ENCODE data around the gene METTL21A. TPM values are rescaled to one million over a fixed set of nuclear protein-coding genes. Genes with fewer than 3 reads are reported as not detected.

METTL21A gene
- total and polyA plus RNA-seq, 10 donors: 18.8 to 43.6 (median 25.0) TPM

DNA sequence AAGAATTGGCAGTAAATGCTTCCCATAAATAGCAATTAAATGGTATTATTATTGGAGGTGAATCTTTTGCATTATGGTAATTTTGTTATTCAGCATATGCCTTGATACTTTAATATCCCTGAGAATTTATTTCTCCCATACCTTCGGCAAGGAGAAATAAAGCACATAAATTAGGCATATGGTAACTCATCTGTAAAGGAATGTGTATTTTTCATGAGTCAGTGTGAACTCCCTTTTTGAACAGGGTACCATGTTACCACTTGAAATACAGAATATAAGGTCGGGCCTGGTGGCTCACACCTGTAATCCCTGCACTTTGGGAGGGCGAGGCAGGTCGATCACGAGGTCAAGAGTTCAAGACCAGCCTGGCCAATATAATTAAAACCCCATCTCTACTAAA, 18.4 kb downstream of the METTL21A start:
- no peaks in the 10 kb centered on the region for H3K9me3 ChIP-seq
- H3K4me3 ChIP-seq: no peak overlapping the region
- no peak overlapping the region for H3K27ac ChIP-seq
- intact Hi-C loops (cut with DNase I; ENCODE audit: low total_unique reads): loop anchor here (10.0 kb wide), 1 partner anchor 72 kb away; no protein-coding TSS in a partner anchor
- 94 to 99% (median 96%) methylated on average over 5 of the region's 5 CpGs for WGBS, 5 donors
- peaks cover 0 to 12% (median 0%) of the 10 kb centered on the region in 6 donors for H3K36me3 ChIP-seq
- no peaks in the 10 kb centered on the region for H3K27me3 ChIP-seq (replicated peaks in 1 of 7)
- no peak for DNase-seq
- TF ChIP-seq POLR2A (IDR thresholded peaks at IDR 0.05) (no peak), POLR2AphosphoS5 (IDR thresholded peaks at IDR 0.05) (no peak)
- H3K4me1 ChIP-seq: peaks cover 0 to 5% (median 0%) of the 10 kb centered on the region in 6 donors

DNA sequence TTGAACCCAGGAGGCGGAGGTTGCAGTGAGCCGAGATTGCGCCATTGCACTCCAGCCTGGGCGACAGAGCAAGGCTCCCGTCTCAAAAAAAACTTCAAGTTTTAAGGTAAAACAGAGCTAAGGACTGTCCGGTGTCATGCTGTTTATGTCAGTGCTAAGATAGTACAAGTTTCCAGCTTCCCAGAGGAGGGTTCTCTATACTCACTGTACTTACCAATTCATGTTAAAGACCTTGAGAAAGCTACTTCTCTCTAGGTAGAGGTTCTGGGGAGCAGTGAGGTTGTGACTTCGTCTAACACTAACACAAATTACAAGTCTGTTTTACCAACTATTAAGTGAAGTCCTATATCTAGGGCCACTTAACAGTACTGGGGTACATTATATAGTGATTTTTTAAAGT, 18.8 kb downstream of the METTL21A start:
- intact Hi-C loops (cut with DNase I; ENCODE audit: low total_unique reads): loop anchor here (10.0 kb wide), 1 partner anchor 72 kb away; no protein-coding TSS in a partner anchor
- no peak overlapping the region for H3K4me3 ChIP-seq
- no peak for DNase-seq
- H3K9me3 ChIP-seq: no peaks in the 10 kb centered on the region
- no peak for TF ChIP-seq POLR2A (IDR thresholded peaks at IDR 0.05)
- TF ChIP-seq, protein P1, sequence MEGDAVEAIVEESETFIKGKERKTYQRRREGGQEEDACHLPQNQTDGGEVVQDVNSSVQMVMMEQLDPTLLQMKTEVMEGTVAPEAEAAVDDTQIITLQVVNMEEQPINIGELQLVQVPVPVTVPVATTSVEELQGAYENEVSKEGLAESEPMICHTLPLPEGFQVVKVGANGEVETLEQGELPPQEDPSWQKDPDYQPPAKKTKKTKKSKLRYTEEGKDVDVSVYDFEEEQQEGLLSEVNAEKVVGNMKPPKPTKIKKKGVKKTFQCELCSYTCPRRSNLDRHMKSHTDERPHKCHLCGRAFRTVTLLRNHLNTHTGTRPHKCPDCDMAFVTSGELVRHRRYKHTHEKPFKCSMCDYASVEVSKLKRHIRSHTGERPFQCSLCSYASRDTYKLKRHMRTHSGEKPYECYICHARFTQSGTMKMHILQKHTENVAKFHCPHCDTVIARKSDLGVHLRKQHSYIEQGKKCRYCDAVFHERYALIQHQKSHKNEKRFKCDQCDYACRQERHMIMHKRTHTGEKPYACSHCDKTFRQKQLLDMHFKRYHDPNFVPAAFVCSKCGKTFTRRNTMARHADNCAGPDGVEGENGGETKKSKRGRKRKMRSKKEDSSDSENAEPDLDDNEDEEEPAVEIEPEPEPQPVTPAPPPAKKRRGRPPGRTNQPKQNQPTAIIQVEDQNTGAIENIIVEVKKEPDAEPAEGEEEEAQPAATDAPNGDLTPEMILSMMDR (IDR thresholded peaks at IDR 0.05 in 8 of 11, conservative IDR thresholded peaks at IDR 0.05 in 3 of 11): no peak
- TF ChIP-seq POLR2AphosphoS5 (IDR thresholded peaks at IDR 0.05): no peak
- no peaks in the 10 kb centered on the region for H3K27me3 ChIP-seq (replicated peaks in 1 of 7)
- peaks cover 0 to 5% (median 1%) of the 10 kb centered on the region in 6 donors for H3K4me1 ChIP-seq
- WGBS, 5 donors: 95 to 96% (median 96%) methylated on average over 7 of the region's 7 CpGs
- no peak overlapping the region for H3K27ac ChIP-seq
- H3K36me3 ChIP-seq: peaks cover 0 to 12% (median 0%) of the 10 kb centered on the region in 6 donors

DNA sequence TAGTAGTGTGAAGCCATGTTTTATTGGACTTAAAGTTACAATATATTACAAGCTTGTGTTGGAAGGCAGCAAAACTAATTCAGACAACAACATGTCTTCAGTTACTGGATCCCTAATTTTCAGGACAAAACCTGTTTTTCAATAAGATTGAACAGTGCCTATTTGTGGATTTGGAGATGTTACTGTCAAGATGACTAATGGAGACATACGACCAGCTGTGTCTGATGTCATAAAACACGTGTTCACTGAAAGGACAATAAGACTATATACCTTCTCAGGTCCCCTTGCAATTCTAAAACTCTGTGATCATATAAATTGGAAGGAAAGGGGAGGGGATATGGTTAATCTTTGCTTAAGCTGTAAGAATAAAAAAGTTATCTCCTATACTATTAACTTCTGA, 21.7 kb downstream of the METTL21A start:
- H3K9me3 ChIP-seq: no peaks in the 10 kb centered on the region
- H3K4me1 ChIP-seq: peaks cover 0 to 15% (median 1%) of the 10 kb centered on the region in 6 donors
- WGBS, 5 donors: 66 to 85% (median 74%) methylated on average over 2 of the region's 2 CpGs
- no peak for DNase-seq
- TF ChIP-seq POLR2A (IDR thresholded peaks at IDR 0.05) (no peak), POLR2AphosphoS5 (IDR thresholded peaks at IDR 0.05) (no peak)
- TF ChIP-seq, protein P1 (IDR thresholded peaks at IDR 0.05 in 8 of 11, conservative IDR thresholded peaks at IDR 0.05 in 3 of 11): no peak
- no peak overlapping the region for H3K27ac ChIP-seq
- H3K27me3 ChIP-seq (replicated peaks in 1 of 7): no peaks in the 10 kb centered on the region
- no peak overlapping the region for H3K4me3 ChIP-seq
- intact Hi-C loops (cut with DNase I; ENCODE audit: low total_unique reads): loop anchor here (10.0 kb wide), 1 partner anchor 69 kb away; no protein-coding TSS in a partner anchor
- peaks cover 0 to 18% (median 1%) of the 10 kb centered on the region in 6 donors for H3K36me3 ChIP-seq

DNA sequence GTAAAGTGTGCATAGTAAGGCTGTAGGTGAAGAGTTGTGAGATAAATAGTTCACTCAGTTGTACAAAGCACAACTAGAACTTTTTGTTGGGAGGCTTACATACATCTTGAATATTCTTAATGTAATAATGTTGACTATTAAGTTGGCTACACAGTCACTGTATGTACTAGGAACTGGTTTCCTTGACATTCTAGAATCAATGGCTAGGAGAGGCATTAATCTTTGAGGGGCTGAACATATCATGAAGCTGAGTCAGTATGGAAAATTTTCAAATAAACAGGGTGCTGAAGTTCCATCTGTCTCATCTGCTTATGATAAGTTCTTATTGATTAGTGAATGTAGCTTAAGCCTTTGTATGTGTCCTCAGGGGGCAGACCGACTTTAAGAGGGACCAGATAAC, 23.4 kb downstream of the METTL21A start:
- Histone ChIP-seq H3K36me3 (peaks cover 0 to 35% (median 10%) of the 10 kb centered on the region in 6 donors), H3K4me1 (peaks cover 0 to 29% (median 1%) of the 10 kb centered on the region in 6 donors), H3K9me3 (no peaks in the 10 kb centered on the region), H3K27ac (no peak overlapping the region), H3K4me3 (no peak overlapping the region), H3K27me3 (replicated peaks in 1 of 7) (no peaks in the 10 kb centered on the region)
- 89 to 100% (median 97%) methylated on average over 1 of the region's 1 CpG for WGBS, 5 donors
- DNase-seq: no peak
- TF ChIP-seq POLR2A (IDR thresholded peaks at IDR 0.05) (no peak), POLR2AphosphoS5 (IDR thresholded peaks at IDR 0.05) (no peak)
- TF ChIP-seq, protein P1 (IDR thresholded peaks at IDR 0.05 in 8 of 11, conservative IDR thresholded peaks at IDR 0.05 in 3 of 11): no peak
- intact Hi-C loops (cut with DNase I; ENCODE audit: low total_unique reads): loop anchor here (10.0 kb wide), 1 partner anchor 67 kb away; no protein-coding TSS in a partner anchor

All from spleen (tissue), 11 donors.